Neural cell (in vitro differentiated cells): ENCODE data around the gene KCNJ6.

Experiments
- EP300 ChIP-seq: fragments of 450-650 bp; conservative IDR thresholded peaks from 2 replicates; pipeline ENCODE4 v1.6.1; 2014; ENCODE audit warnings: antibody characterized with exemption, mild to moderate bottlenecking, moderate library complexity; ENCODE audit not compliant: poor library complexity, severe bottlenecking
- POLR2AphosphoS5 ChIP-seq: IDR thresholded peaks from 2 replicates; pipeline ENCODE4 v1.6.1; 2012
- RAD21 ChIP-seq: fragments of 450-650 bp; conservative IDR thresholded peaks from 2 replicates; pipeline ENCODE4 v1.6.1; 2014; ENCODE audit warnings: antibody characterized with exemption, mild to moderate bottlenecking, moderate library complexity
- TF ChIP-seq, protein P1 (sequence below): fragments of 450-650 bp; IDR thresholded peaks from 2 replicates; pipeline ENCODE4 v1.5.1; 2014; ENCODE audit warnings: antibody characterized with exemption, mild to moderate bottlenecking, moderate library complexity; ENCODE audit not compliant: poor library complexity, severe bottlenecking

DNA sequence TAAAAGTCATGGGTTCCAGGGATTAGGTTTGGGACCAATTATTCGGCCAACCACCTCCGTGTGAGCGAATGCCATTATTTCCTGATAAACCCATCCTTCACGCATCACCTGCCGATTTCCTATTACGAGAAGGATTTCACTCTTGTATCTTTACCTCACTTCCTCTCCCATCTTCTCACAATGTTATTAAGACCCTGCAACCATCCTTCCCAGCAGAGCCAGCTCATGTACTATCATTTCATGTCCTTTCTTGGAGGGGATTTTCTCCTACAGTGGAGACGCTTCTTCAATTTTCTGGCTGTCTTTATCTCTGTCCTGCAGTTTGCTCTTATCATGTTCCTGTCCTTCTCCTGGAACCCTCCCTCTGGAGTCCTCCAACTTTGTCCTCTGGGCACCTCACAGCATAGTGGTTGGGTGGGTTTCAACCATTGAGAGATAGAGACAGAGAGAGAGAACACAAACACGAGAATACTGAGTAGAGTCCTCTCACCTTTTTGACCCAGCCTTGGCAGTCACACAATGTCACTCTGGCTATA lies 357.5 kb downstream of the KCNJ6 start:
- TF ChIP-seq, protein P1, sequence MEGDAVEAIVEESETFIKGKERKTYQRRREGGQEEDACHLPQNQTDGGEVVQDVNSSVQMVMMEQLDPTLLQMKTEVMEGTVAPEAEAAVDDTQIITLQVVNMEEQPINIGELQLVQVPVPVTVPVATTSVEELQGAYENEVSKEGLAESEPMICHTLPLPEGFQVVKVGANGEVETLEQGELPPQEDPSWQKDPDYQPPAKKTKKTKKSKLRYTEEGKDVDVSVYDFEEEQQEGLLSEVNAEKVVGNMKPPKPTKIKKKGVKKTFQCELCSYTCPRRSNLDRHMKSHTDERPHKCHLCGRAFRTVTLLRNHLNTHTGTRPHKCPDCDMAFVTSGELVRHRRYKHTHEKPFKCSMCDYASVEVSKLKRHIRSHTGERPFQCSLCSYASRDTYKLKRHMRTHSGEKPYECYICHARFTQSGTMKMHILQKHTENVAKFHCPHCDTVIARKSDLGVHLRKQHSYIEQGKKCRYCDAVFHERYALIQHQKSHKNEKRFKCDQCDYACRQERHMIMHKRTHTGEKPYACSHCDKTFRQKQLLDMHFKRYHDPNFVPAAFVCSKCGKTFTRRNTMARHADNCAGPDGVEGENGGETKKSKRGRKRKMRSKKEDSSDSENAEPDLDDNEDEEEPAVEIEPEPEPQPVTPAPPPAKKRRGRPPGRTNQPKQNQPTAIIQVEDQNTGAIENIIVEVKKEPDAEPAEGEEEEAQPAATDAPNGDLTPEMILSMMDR: no peak
- TF ChIP-seq POLR2AphosphoS5 (no peak), RAD21 (no peak), EP300 (no peak)
